H1 (cell line): ENCODE measurements around the gene KCTD4. TPM values are rescaled to one million over a fixed set of nuclear protein-coding genes. Genes with fewer than 3 reads are reported as not detected.

Experiments used
- CTCF ChIA-PET: fragments of 300-600 bp; sonication (Branson Sonifier 250); formaldehyde crosslinking; loops from one replicate; lab custom pipeline; 2021; ENCODE audit not compliant: partially characterized antibody; lab: Charles Lee
- POLR2A ChIA-PET: fragments of 300-600 bp; sonication (Branson Sonifier 250); formaldehyde crosslinking; loops from one replicate; lab custom pipeline; 2021; ENCODE audit warnings: inconsistent platforms; ENCODE audit not compliant: partially characterized antibody; lab: Charles Lee
- DNase-seq, 2 experiments: peaks; one replicate each; pipeline versions ENCODE4 v3.0.0 to v3.0.0-alpha.2; 2010 to 2022; ENCODE audit warnings: low spot score in 2 of 2, low read depth in 1 of 2, mixed read lengths in 1 of 2
- FAIRE-seq: peaks from 2 replicates; lab custom pipeline; 2011; peaks lifted over from hg19 to GRCh38; lab: Jason Lieb, UNC
- H2AFZ ChIP-seq: 2 replicates; pipeline ENCODE4 v1.8.1; 2012; ENCODE audit warnings: low read length, inconsistent platforms
- H2AK5ac ChIP-seq: 2 replicates; pipeline ENCODE4 v1.6.1; 2013; ENCODE audit warnings: low read depth, low read length
- H2BK120ac ChIP-seq: replicated peaks from 2 replicates; pipeline ENCODE3; 2013; ENCODE audit warnings: low read depth, low read length, inconsistent platforms
- H2BK12ac ChIP-seq: 2 replicates; pipeline ENCODE4 v1.6.1; 2013; ENCODE audit warnings: low read depth, low read length
- H2BK15ac ChIP-seq: 2 replicates; pipeline ENCODE4 v1.6.1; 2013; ENCODE audit warnings: low read length
- H2BK20ac ChIP-seq: 2 replicates; pipeline ENCODE4 v1.6.1; 2013; ENCODE audit warnings: low read length
- H2BK5ac ChIP-seq: 2 replicates; pipeline ENCODE4 v1.6.1; 2013; ENCODE audit warnings: low read depth, low read length
- H3K14ac ChIP-seq: 2 replicates; pipeline ENCODE4 v1.6.1; 2013; ENCODE audit warnings: inconsistent platforms; ENCODE audit not compliant: insufficient read length
- H3K18ac ChIP-seq: 2 replicates; pipeline ENCODE4 v1.6.1; 2013; ENCODE audit warnings: low read length; ENCODE audit errors: extremely low read depth
- H3K23ac ChIP-seq: 2 replicates; pipeline ENCODE4 v1.6.1; 2013; ENCODE audit warnings: inconsistent platforms; ENCODE audit not compliant: insufficient read length
- H3K23me2 ChIP-seq: 2 replicates; pipeline ENCODE4 v1.6.1; 2013; ENCODE audit warnings: low read depth, low read length
- H3K27ac ChIP-seq: 2 replicates; pipeline ENCODE4 v1.6.1; 2011; ENCODE audit warnings: low read depth, low read length, inconsistent platforms
- H3K27me3 ChIP-seq, 4 experiments: replicated peaks in 1 of 4; 1 replicate in 1 of 4; 2 replicates in 3 of 4; pipeline versions ENCODE4 v1.6.1 to v1.8.1; 2011 to 2013; ENCODE audit warnings: low read length in 3 of 4, mild to moderate bottlenecking in 3 of 4, inconsistent platforms in 2 of 4, mixed read lengths in 2 of 4, moderate library complexity in 1 of 4; ENCODE audit not compliant: control insufficient read depth in 3 of 4, insufficient read depth in 3 of 4; ENCODE audit errors: extremely low read depth in 1 of 4
- H3K36me3 ChIP-seq, 4 experiments: 2 replicates each; pipeline versions ENCODE4 v1.6.1 to v1.8.1; 2011 to 2013; ENCODE audit warnings: mild to moderate bottlenecking in 4 of 4, low read length in 3 of 4, moderate library complexity in 2 of 4, control low read depth in 1 of 4, inconsistent platforms in 1 of 4; ENCODE audit not compliant: insufficient read depth in 4 of 4, control insufficient read depth in 2 of 4
- H3K4ac ChIP-seq: replicated peaks from 2 replicates; pipeline ENCODE3; 2013; ENCODE audit warnings: low read length, low read depth, mixed read lengths, inconsistent platforms; ENCODE audit not compliant: insufficient read length
- H3K4me1 ChIP-seq, 4 experiments: replicated peaks in 1 of 4; 1 replicate in 1 of 4; 2 replicates in 3 of 4; pipeline versions ENCODE4 v1.6.1 to v1.8.1; 2011 to 2013; ENCODE audit warnings: low read length in 3 of 4, inconsistent platforms in 2 of 4, mixed read lengths in 1 of 4; ENCODE audit not compliant: insufficient read depth in 4 of 4, control insufficient read depth in 3 of 4
- H3K4me2 ChIP-seq, 2 experiments: 2 replicates each; pipeline versions ENCODE4 v1.6.1 to v1.8.1; 2011 to 2013; ENCODE audit warnings: low read depth in 2 of 2, low read length in 2 of 2, control low read depth in 1 of 2, inconsistent platforms in 1 of 2, mild to moderate bottlenecking in 1 of 2; ENCODE audit not compliant: insufficient read depth in 1 of 2
- H3K4me3 ChIP-seq, 4 experiments: fragments of 200-600, 300-600 bp in 1 of 4; sonication (generic), shearing (Covaris generic), sonication (Bioruptor Twin) in 1 of 4; 2 replicates each; pipeline versions ENCODE4 v1.5.1 to v1.8.1; 2011 to 2016; ENCODE audit warnings: low read length in 4 of 4, low read depth in 3 of 4, control low read depth in 2 of 4, inconsistent platforms in 2 of 4, mild to moderate bottlenecking in 2 of 4, mixed read lengths in 1 of 4, moderate library complexity in 1 of 4; ENCODE audit not compliant: insufficient read depth in 2 of 4; ENCODE audit errors: extremely low read depth in 1 of 4
- H3K56ac ChIP-seq: replicated peaks from 2 replicates; pipeline ENCODE3; 2013; ENCODE audit warnings: low read depth, mild to moderate bottlenecking, mixed read lengths, low read length, inconsistent platforms; ENCODE audit not compliant: insufficient read length
- H3K79me1 ChIP-seq: 2 replicates; pipeline ENCODE4 v1.6.1; 2013; ENCODE audit warnings: low read depth, low read length, control low read depth
- H3K79me2 ChIP-seq, 2 experiments: 2 replicates each; pipeline versions ENCODE4 v1.6.1 to v1.8.1; 2012 to 2013; ENCODE audit warnings: low read length in 2 of 2, mild to moderate bottlenecking in 2 of 2, inconsistent platforms in 1 of 2; ENCODE audit not compliant: insufficient read depth in 2 of 2, control insufficient read depth in 1 of 2
- H3K9ac ChIP-seq, 4 experiments: replicated peaks in 1 of 4; 1 replicate in 1 of 4; 2 replicates in 3 of 4; pipeline versions ENCODE4 v1.6.1 to v1.8.1; 2011 to 2013; ENCODE audit warnings: low read depth in 3 of 4, low read length in 3 of 4, control low read depth in 2 of 4, mild to moderate bottlenecking in 2 of 4, moderate library complexity in 2 of 4, inconsistent platforms in 1 of 4; ENCODE audit errors: extremely low read depth in 1 of 4
- H3K9me3 ChIP-seq, 2 experiments: 2 replicates each; pipeline versions ENCODE4 v1.6.1 to v1.8.1; 2012 to 2013; ENCODE audit warnings: mild to moderate bottlenecking in 2 of 2, moderate library complexity in 2 of 2, control low read depth in 1 of 2, inconsistent platforms in 1 of 2, low read depth in 1 of 2, low read length in 1 of 2, mixed read lengths in 1 of 2; ENCODE audit not compliant: insufficient read depth in 2 of 2
- H4K20me1 ChIP-seq, 2 experiments: replicated peaks in 1 of 2; 2 replicates each; pipeline versions ENCODE3 to v1.8.1; 2011 to 2013; ENCODE audit warnings: inconsistent platforms in 2 of 2, low read length in 2 of 2, mild to moderate bottlenecking in 1 of 2; ENCODE audit not compliant: insufficient read depth in 2 of 2, control insufficient read depth in 1 of 2
- H4K5ac ChIP-seq: 2 replicates; pipeline ENCODE4 v1.6.1; 2013; ENCODE audit warnings: low read length, low read depth, mixed read lengths, inconsistent platforms; ENCODE audit not compliant: insufficient read length
- H4K8ac ChIP-seq: 2 replicates; pipeline ENCODE4 v1.8.0; 2013; ENCODE audit warnings: mild to moderate bottlenecking, moderate library complexity, low read length, inconsistent platforms; ENCODE audit not compliant: insufficient read depth; ENCODE audit errors: extremely low read depth
- H4K91ac ChIP-seq: replicated peaks from 2 replicates; pipeline ENCODE3; 2013; ENCODE audit warnings: low read length, mixed read lengths, inconsistent platforms; ENCODE audit not compliant: insufficient read length
- ASH2L ChIP-seq: fragments of 200-600, 300-600 bp; sonication (generic); IDR thresholded peaks from one replicate; pipeline ENCODE4 v1.7.1; 2017; ENCODE audit warnings: low read length
- BRCA1 ChIP-seq: IDR thresholded peaks from 2 replicates; pipeline ENCODE4 v1.6.1; 2012; ENCODE audit warnings: low read depth, low read length, improper control_type of control experiment
- CHD1 ChIP-seq: IDR thresholded peaks from 2 replicates; pipeline ENCODE4 v1.6.1; 2012; ENCODE audit warnings: low read depth, low read length, improper control_type of control experiment
- CHD2 ChIP-seq: IDR thresholded peaks from 2 replicates; pipeline ENCODE4 v1.6.1; 2012; ENCODE audit warnings: low read length, improper control_type of control experiment
- CREB1 ChIP-seq: IDR thresholded peaks from 2 replicates; pipeline ENCODE4 v1.6.1; 2012; ENCODE audit warnings: inconsistent platforms
- EP300 ChIP-seq, 2 experiments: IDR thresholded peaks; 1 replicate in 1 of 2; 2 replicates in 1 of 2; pipeline ENCODE4 v1.6.1; 2011 to 2012; ENCODE audit warnings: low read depth in 2 of 2, low read length in 2 of 2, mild to moderate bottlenecking in 2 of 2, borderline replicate concordance in 1 of 2, inconsistent platforms in 1 of 2, moderate library complexity in 1 of 2
- JUN ChIP-seq: IDR thresholded peaks from 2 replicates; pipeline ENCODE4 v1.6.1; 2011; ENCODE audit warnings: low read depth, mild to moderate bottlenecking, improper control_type of control experiment, low read length
- KDM1A ChIP-seq: fragments of 200-600, 300-600 bp; sonication (generic); IDR thresholded peaks from 2 replicates; pipeline ENCODE4 v1.7.1; 2016; ENCODE audit warnings: mild to moderate bottlenecking, low read length, borderline replicate concordance
- TBP ChIP-seq: IDR thresholded peaks from 2 replicates; pipeline ENCODE4 v1.6.1; 2011; ENCODE audit warnings: low read depth, low read length, improper control_type of control experiment
- ZNF274 ChIP-seq: IDR thresholded peaks from 2 replicates; pipeline ENCODE4 v1.7.0; 2012; ENCODE audit warnings: low read length, borderline replicate concordance; ENCODE audit errors: extremely low read depth
- WGBS, 2 experiments: shearing (Covaris generic) in 1 of 2; methylation state at CpG; one replicate each; pipeline versions ENCODE4 v1.1.6 to v1.1.7; 2013 to 2015; ENCODE audit warnings: low lambda C conversion rate in 2 of 2, mixed read lengths in 2 of 2, inconsistent platforms in 1 of 2, low coverage in 1 of 2, missing lambda C conversion rate in 1 of 2; ENCODE audit not compliant: insufficient replicate concordance in 2 of 2, insufficient coverage in 1 of 2, insufficient read length in 1 of 2; ENCODE audit errors: extremely low coverage in 1 of 2, missing lambda C conversion rate in 1 of 2; 5-methylcytosine and 5-hydroxymethylcytosine counted together
- polyA plus RNA-seq, 7 experiments: library from polyadenylated mRNA; depleted of rRNA in 3 of 7; stranded (reverse) in 5 of 7; unstranded in 2 of 7; fragments of >200 nt in 5 of 7; fragments of 200-250 nt in 2 of 7; gene quantifications; 1 replicate in 5 of 7; 2 replicates in 1 of 7; 4 replicates in 1 of 7; pipeline versions ENCODE4 v1.2.1 to v1.2.3, GENCODE V29; 2011 to 2013; ENCODE audit warnings: missing spikeins in 2 of 7, mixed read lengths in 2 of 7
- total RNA-seq: library from RNA; stranded (reverse); fragmentation: NEBNext Ultra II Directional; extraction: Animal tissue kit (Norgen Biotek cat#: 25700); gene quantifications from 2 replicates; pipeline ENCODE4 v1.2.1, GENCODE V29; 2021

The KCTD4 gene
- total and polyA plus RNA-seq, 2 of the 8 experiments (the other 6 are each of a cell fraction or from before 2014, with no cell fraction given) = not detected

GRCh38 chr13:45195421-45195820 lies 5.4 kb downstream of the KCTD4 start:
- FAIRE-seq (no peak), DNase-seq (no peak)
- no peak overlapping the region for H3K18ac ChIP-seq
- POLR2A ChIA-PET = interaction anchor here (1.1 kb wide), 1 partner anchor 103 kb away, joined by 3 read pairs; no protein-coding TSS in a partner anchor
- no peak overlapping the region for H2BK12ac ChIP-seq
- no peak overlapping the region for H4K8ac ChIP-seq
- CTCF ChIA-PET = interaction anchor here (2.0 kb wide), 1 partner anchor 91 kb away, joined by 4 read pairs; no protein-coding TSS in a partner anchor
- no peaks in the 10 kb centered on the region for H4K20me1 ChIP-seq
- H3K4me2 ChIP-seq = no peak overlapping the region
- H3K23me2 ChIP-seq = no peaks in the 10 kb centered on the region
- H3K79me2 ChIP-seq = peaks cover 0 to 3% of the 10 kb centered on the region in 2 experiments; a peak in 1 of 4 replicates
- H3K14ac ChIP-seq = no peak overlapping the region
- no peak overlapping the region for H3K4me3 ChIP-seq
- H3K9me3 ChIP-seq = no peaks in the 10 kb centered on the region
- no peak overlapping the region for H3K27ac ChIP-seq
- H3K79me1 ChIP-seq = no peaks in the 10 kb centered on the region; the same call in 1 of the 2 replicates
- H2BK5ac ChIP-seq = no peak overlapping the region
- no peak overlapping the region for H2BK120ac ChIP-seq
- H3K4ac ChIP-seq = no peak overlapping the region
- no peak for TF ChIP-seq BRCA1
- no peak for TF ChIP-seq KDM1A
- no peak for TF ChIP-seq ZNF274
- no peak for TF ChIP-seq CHD1
- no peak for TF ChIP-seq TBP
- TF ChIP-seq JUN = no peak
- TF ChIP-seq CHD2 = no peak
- no peak for TF ChIP-seq ASH2L
- TF ChIP-seq EP300 (IDR thresholded peaks at IDR 0.05; ENCODE audit: borderline replicate concordance in 1 of 2, low read depth in 2 of 2, low read length in 2 of 2) = no peak
- TF ChIP-seq CREB1 = no peak
- peaks cover 0 to 2% (median 0%) of the 10 kb centered on the region in 4 experiments; a peak in 1 of 7 replicates for H3K4me1 ChIP-seq
- H3K36me3 ChIP-seq = no peaks in the 10 kb centered on the region
- no peak overlapping the region for H2AK5ac ChIP-seq
- H3K56ac ChIP-seq = no peak overlapping the region
- H2BK20ac ChIP-seq = no peak overlapping the region
- H4K5ac ChIP-seq = no peak overlapping the region
- no peak overlapping the region for H2AFZ ChIP-seq
- 79% methylated on average over 1 of the region's 1 CpG; no CpG with 5 or more reads in 1 of the 2 experiments for WGBS, 2 experiments
- no peak overlapping the region for H4K91ac ChIP-seq
- H2BK15ac ChIP-seq = no peak overlapping the region
- H3K23ac ChIP-seq = no peak overlapping the region
- no peaks in the 10 kb centered on the region for H3K27me3 ChIP-seq
- no peak overlapping the region for H3K9ac ChIP-seq
